WI38 (cell line): ENCODE results near the gene TWSG1.

Experiments used
- H3K4me3 ChIP-seq: 2 replicates; pipeline ENCODE4 v1.5.1; 2011; ENCODE audit warnings: low read depth, mild to moderate bottlenecking, control low read depth, low read length
- CTCF ChIP-seq: IDR thresholded peaks from 2 replicates; pipeline ENCODE4 v1.5.1; 2012; ENCODE audit warnings: low read depth, mild to moderate bottlenecking, control low read depth, low read length

TWSG1 gene

GRCh38 chr18:9380621-9381395, 46.2 kb downstream of the TWSG1 start:
- H3K4me3 ChIP-seq: no peak overlapping the region
- no peak for TF ChIP-seq CTCF

GRCh38 chr18:9386879-9387278, 52.3 kb downstream of the TWSG1 start:
- TF ChIP-seq CTCF: no peak
- H3K4me3 ChIP-seq: no peak overlapping the region

GRCh38 chr18:9387891-9388290, 53.3 kb downstream of the TWSG1 start:
- no peak overlapping the region for H3K4me3 ChIP-seq
- no peak for TF ChIP-seq CTCF

GRCh38 chr18:9389706-9390105, 55.1 kb downstream of the TWSG1 start:
- TF ChIP-seq CTCF: no peak
- H3K4me3 ChIP-seq: no peak overlapping the region

- TF ChIP-seq CTCF: no peak
- no peak overlapping the region for H3K4me3 ChIP-seq
These were observed 58.2 kb downstream of the TWSG1 start for GRCh38 chr18:9392726-9393125.

GRCh38 chr18:9394046-9394445, 59.5 kb downstream of the TWSG1 start:
- H3K4me3 ChIP-seq: no peak overlapping the region
- no peak for TF ChIP-seq CTCF

GRCh38 chr18:9400197-9400596, 65.6 kb downstream of the TWSG1 start:
- no peak overlapping the region for H3K4me3 ChIP-seq
- TF ChIP-seq CTCF: no peak
